ENCODE data around the gene ANAPC4.

The ANAPC4 gene

DNA sequence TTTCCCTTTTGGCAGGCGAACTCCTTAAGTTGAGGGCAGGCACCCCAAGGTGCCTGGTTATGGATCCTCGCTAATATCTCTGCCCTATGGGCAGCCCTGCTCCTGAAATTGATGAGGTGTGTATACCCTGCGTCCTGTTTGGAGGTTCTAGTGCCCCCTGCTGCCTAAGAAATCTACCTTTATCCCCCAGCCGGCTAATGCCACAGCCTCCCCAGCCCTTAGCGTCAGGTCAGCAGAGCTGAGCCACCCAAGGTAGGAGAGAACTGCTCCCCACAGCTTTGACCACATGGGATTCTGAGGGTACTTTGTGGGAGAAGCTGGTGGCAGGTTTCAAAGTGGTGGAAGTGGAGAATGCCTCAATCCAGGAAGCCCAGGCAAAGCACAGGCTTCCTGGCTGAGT, 50.8 kb downstream of the ANAPC4 start:
- WGBS, result 91% methylated on average over 5 of the region's 5 CpGs
- DNase-seq, result no peak
- H3K36me3 ChIP-seq (ENCODE audit: control insufficient read depth in 1 of 2, insufficient read depth in 2 of 2, low read depth in 1 of 2, low read length in 2 of 2), result no peaks in the 10 kb centered on the region
- H3K4me1 ChIP-seq (ENCODE audit: control insufficient read depth, insufficient read depth, low read depth, low read length), result no peaks in the 10 kb centered on the region
- no peak overlapping the region for H3K4me3 ChIP-seq (ENCODE audit: insufficient read depth in 1 of 2, low read depth in 1 of 2, low read length in 2 of 2)
- no peak overlapping the region for H2AK5ac ChIP-seq (ENCODE audit: low read length, severe bottlenecking)
- H2BK15ac ChIP-seq (ENCODE audit: low read depth, poor library complexity, severe bottlenecking), result no peak overlapping the region
- H3K23ac ChIP-seq (ENCODE audit: low read length in 2 of 2), result no peak overlapping the region
- no peak overlapping the region for H2BK120ac ChIP-seq (ENCODE audit: low read depth, low read length)
- no peaks in the 10 kb centered on the region for H3K27me3 ChIP-seq (ENCODE audit: control insufficient read depth in 1 of 2, insufficient read depth in 1 of 2, low read length in 2 of 2)
- H3K4me2 ChIP-seq (ENCODE audit: low read length, poor library complexity, severe bottlenecking), result no peak overlapping the region
- H2BK5ac ChIP-seq (ENCODE audit: low read depth, low read length, poor library complexity, severe bottlenecking), result no peak overlapping the region
- H2BK12ac ChIP-seq (ENCODE audit: low read length in 2 of 2), result no peak overlapping the region
- no peak overlapping the region for H3K27ac ChIP-seq (ENCODE audit: low read length, poor library complexity, severe bottlenecking)
- H3K4ac ChIP-seq (ENCODE audit: low read depth in 1 of 2, low read length in 2 of 2), result no peak overlapping the region
- no peak overlapping the region for H4K8ac ChIP-seq (ENCODE audit: low read length)
- no peaks in the 10 kb centered on the region for H3K79me1 ChIP-seq (replicated peaks; ENCODE audit: low read length, poor library complexity, severe bottlenecking)
- no peak overlapping the region for H3K9ac ChIP-seq (ENCODE audit: low read length)
- H3K9me3 ChIP-seq (ENCODE audit: control insufficient read depth, low read length), result peaks cover 3% of the 10 kb centered on the region
- H4K91ac ChIP-seq (ENCODE audit: low read length), result no peak overlapping the region
- no peak overlapping the region for H2AFZ ChIP-seq (ENCODE audit: low read depth, low read length)
- no peak overlapping the region for H3K18ac ChIP-seq (ENCODE audit: low read depth in 1 of 2, low read length in 2 of 2)
- no peak overlapping the region for H3K14ac ChIP-seq (ENCODE audit: low read length in 2 of 2)

DNA sequence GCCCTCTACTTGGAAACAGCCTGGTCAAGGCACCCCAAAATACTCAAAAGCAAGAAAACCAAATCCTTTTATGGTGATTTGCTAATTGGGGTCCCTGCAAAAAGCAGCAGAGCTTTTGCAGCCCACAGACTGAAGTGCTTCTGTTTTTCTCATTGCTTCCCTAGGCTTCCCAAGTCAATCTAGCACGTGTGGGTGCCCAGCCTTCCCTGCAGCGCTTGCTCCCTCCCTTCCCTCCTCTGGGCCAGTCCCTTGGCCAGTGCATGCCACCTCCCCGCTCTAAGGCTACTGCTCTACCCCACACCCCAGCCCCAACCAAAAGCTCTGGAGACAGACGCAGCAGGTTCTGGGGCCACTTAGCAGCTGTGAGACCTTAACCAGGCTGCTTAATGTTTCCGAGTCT, 53.6 kb downstream of the ANAPC4 start:
- H3K36me3 ChIP-seq (ENCODE audit: control insufficient read depth in 1 of 2, insufficient read depth in 2 of 2, low read depth in 1 of 2, low read length in 2 of 2), result no peaks in the 10 kb centered on the region
- H3K79me1 ChIP-seq (replicated peaks; ENCODE audit: low read length, poor library complexity, severe bottlenecking), result no peaks in the 10 kb centered on the region
- no peak overlapping the region for H3K4me3 ChIP-seq (ENCODE audit: insufficient read depth in 1 of 2, low read depth in 1 of 2, low read length in 2 of 2)
- peaks cover 7% of the 10 kb centered on the region for H3K4me1 ChIP-seq (ENCODE audit: control insufficient read depth, insufficient read depth, low read depth, low read length)
- H3K4ac ChIP-seq (ENCODE audit: low read depth in 1 of 2, low read length in 2 of 2), result no peak overlapping the region
- H2AK5ac ChIP-seq (ENCODE audit: low read length, severe bottlenecking), result no peak overlapping the region
- DNase-seq, result no peak
- no peak overlapping the region for H2BK15ac ChIP-seq (ENCODE audit: low read depth, poor library complexity, severe bottlenecking)
- no peak overlapping the region for H2BK120ac ChIP-seq (ENCODE audit: low read depth, low read length)
- H3K9me3 ChIP-seq (ENCODE audit: control insufficient read depth, low read length), result peaks cover 3% of the 10 kb centered on the region
- H3K9ac ChIP-seq (ENCODE audit: low read length), result no peak overlapping the region
- H2BK12ac ChIP-seq (ENCODE audit: low read length in 2 of 2), result no peak overlapping the region
- no peaks in the 10 kb centered on the region for H3K27me3 ChIP-seq (ENCODE audit: control insufficient read depth in 1 of 2, insufficient read depth in 1 of 2, low read length in 2 of 2)
- H2AFZ ChIP-seq (ENCODE audit: low read depth, low read length), result no peak overlapping the region
- H3K27ac ChIP-seq (ENCODE audit: low read length, poor library complexity, severe bottlenecking), result no peak overlapping the region
- no peak overlapping the region for H3K18ac ChIP-seq (ENCODE audit: low read depth in 1 of 2, low read length in 2 of 2)
- no peak overlapping the region for H3K23ac ChIP-seq (ENCODE audit: low read length in 2 of 2)
- no peak overlapping the region for H4K91ac ChIP-seq (ENCODE audit: low read length)
- H4K8ac ChIP-seq (ENCODE audit: low read length), result no peak overlapping the region
- H3K4me2 ChIP-seq (ENCODE audit: low read length, poor library complexity, severe bottlenecking), result no peak overlapping the region
- H3K14ac ChIP-seq (ENCODE audit: low read length in 2 of 2), result no peak overlapping the region
- no peak overlapping the region for H2BK5ac ChIP-seq (ENCODE audit: low read depth, low read length, poor library complexity, severe bottlenecking)
- WGBS, result 90% methylated on average over 5 of the region's 5 CpGs

DNA sequence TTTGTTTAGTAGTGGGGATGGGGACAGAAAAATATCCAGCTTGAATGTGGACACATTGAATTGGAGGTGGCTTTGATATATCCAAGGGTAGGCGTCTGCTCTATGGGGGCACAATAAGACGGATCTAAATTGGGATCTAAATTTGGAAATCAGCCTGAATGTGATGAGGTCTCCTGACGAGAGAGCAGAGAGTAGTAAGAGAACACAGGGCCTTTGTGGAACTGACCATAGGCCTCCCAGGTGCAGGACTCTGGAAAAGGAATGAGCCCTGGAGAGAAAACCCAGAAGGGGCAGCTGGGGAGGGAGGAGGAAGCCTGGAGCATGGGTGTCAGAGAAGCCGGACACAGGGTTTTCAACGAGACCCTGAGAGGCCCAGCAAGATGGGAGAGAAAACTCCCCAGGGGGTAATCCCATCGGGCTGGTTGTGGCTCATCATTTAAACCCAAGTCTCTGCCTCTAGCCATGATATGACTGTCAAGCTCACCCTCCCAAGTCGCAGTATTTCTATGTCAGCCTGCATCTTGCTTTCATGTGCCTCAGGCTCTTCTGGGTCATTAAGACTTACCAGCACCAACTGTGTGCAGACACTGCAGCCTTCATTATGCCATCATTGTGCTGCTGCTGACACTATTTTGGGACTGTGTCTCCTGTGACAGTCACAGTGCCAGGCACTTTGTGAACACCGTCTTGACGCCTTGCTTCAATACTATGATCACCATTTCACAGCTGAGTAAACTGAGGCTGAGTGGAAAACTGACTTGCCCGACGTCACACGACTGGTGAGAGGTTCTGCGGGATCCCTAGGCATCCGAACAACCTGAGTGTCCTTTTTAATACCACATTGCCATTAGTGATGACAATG, 57.1 kb downstream of the ANAPC4 start:
- no peak overlapping the region for H3K4me2 ChIP-seq (ENCODE audit: low read length, poor library complexity, severe bottlenecking)
- H3K4me3 ChIP-seq (ENCODE audit: insufficient read depth in 1 of 2, low read depth in 1 of 2, low read length in 2 of 2), result no peak overlapping the region
- H3K36me3 ChIP-seq (ENCODE audit: control insufficient read depth in 1 of 2, insufficient read depth in 2 of 2, low read depth in 1 of 2, low read length in 2 of 2), result no peaks in the 10 kb centered on the region
- no peaks in the 10 kb centered on the region for H3K27me3 ChIP-seq (ENCODE audit: control insufficient read depth in 1 of 2, insufficient read depth in 1 of 2, low read length in 2 of 2)
- no peak overlapping the region for H2BK15ac ChIP-seq (ENCODE audit: low read depth, poor library complexity, severe bottlenecking)
- H3K79me1 ChIP-seq (replicated peaks; ENCODE audit: low read length, poor library complexity, severe bottlenecking), result no peaks in the 10 kb centered on the region
- H2BK120ac ChIP-seq (ENCODE audit: low read depth, low read length), result no peak overlapping the region
- no peak overlapping the region for H3K27ac ChIP-seq (ENCODE audit: low read length, poor library complexity, severe bottlenecking)
- no peak overlapping the region for H3K23ac ChIP-seq (ENCODE audit: low read length in 2 of 2)
- H2AK5ac ChIP-seq (ENCODE audit: low read length, severe bottlenecking), result peak overlapping the region; percentile 38
- H2BK5ac ChIP-seq (ENCODE audit: low read depth, low read length, poor library complexity, severe bottlenecking), result no peak overlapping the region
- WGBS, result 91% methylated on average over 14 of the region's 14 CpGs
- H2AFZ ChIP-seq (ENCODE audit: low read depth, low read length), result no peak overlapping the region
- H2BK12ac ChIP-seq (ENCODE audit: low read length in 2 of 2), result no peak overlapping the region
- no peak overlapping the region for H3K14ac ChIP-seq (ENCODE audit: low read length in 2 of 2)
- H3K9me3 ChIP-seq (ENCODE audit: control insufficient read depth, low read length), result peaks cover 3% of the 10 kb centered on the region
- H3K9ac ChIP-seq (ENCODE audit: low read length), result no peak overlapping the region
- H4K8ac ChIP-seq (ENCODE audit: low read length), result no peak overlapping the region
- no peak overlapping the region for H3K18ac ChIP-seq (ENCODE audit: low read depth in 1 of 2, low read length in 2 of 2)
- H4K91ac ChIP-seq (ENCODE audit: low read length), result no peak overlapping the region
- peaks cover 9% of the 10 kb centered on the region for H3K4me1 ChIP-seq (ENCODE audit: control insufficient read depth, insufficient read depth, low read depth, low read length)
- DNase-seq, result no peak
- H3K4ac ChIP-seq (ENCODE audit: low read depth in 1 of 2, low read length in 2 of 2), result no peak overlapping the region

DNA sequence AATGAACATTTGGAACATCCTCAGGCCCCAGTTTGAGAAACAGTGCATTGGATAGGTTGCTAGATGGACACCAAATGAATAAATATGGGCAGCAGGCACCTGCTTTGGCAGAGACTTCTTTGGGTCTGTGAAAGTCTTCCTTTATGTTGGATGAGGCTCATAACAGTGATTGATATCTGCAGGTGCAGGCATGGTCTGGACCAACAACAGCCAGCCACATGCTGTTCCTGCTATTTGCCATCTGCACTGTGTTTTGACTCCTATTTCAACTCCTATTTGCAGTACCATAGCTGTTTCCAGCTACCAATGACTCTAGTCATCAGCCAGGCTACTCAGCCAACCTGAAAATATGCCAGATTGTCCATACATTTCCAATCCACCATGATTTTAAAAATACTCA, 60.9 kb downstream of the ANAPC4 start:
- H3K14ac ChIP-seq (ENCODE audit: low read length in 2 of 2), result no peak overlapping the region
- H2AK5ac ChIP-seq (ENCODE audit: low read length, severe bottlenecking), result no peak overlapping the region
- no peak overlapping the region for H2BK5ac ChIP-seq (ENCODE audit: low read depth, low read length, poor library complexity, severe bottlenecking)
- H3K27me3 ChIP-seq (ENCODE audit: control insufficient read depth in 1 of 2, insufficient read depth in 1 of 2, low read length in 2 of 2), result no peaks in the 10 kb centered on the region
- no peak overlapping the region for H2BK15ac ChIP-seq (ENCODE audit: low read depth, poor library complexity, severe bottlenecking)
- peaks cover 12% of the 10 kb centered on the region for H3K4me1 ChIP-seq (ENCODE audit: control insufficient read depth, insufficient read depth, low read depth, low read length)
- H3K9me3 ChIP-seq (ENCODE audit: control insufficient read depth, low read length), result no peaks in the 10 kb centered on the region
- H3K36me3 ChIP-seq (ENCODE audit: control insufficient read depth in 1 of 2, insufficient read depth in 2 of 2, low read depth in 1 of 2, low read length in 2 of 2), result no peaks in the 10 kb centered on the region
- H3K79me1 ChIP-seq (replicated peaks; ENCODE audit: low read length, poor library complexity, severe bottlenecking), result no peaks in the 10 kb centered on the region
- H4K8ac ChIP-seq (ENCODE audit: low read length), result no peak overlapping the region
- no peak for DNase-seq
- H3K18ac ChIP-seq (ENCODE audit: low read depth in 1 of 2, low read length in 2 of 2), result no peak overlapping the region
- no peak overlapping the region for H3K27ac ChIP-seq (ENCODE audit: low read length, poor library complexity, severe bottlenecking)
- no peak overlapping the region for H4K91ac ChIP-seq (ENCODE audit: low read length)
- H3K4ac ChIP-seq (ENCODE audit: low read depth in 1 of 2, low read length in 2 of 2), result no peak overlapping the region
- H2AFZ ChIP-seq (ENCODE audit: low read depth, low read length), result no peak overlapping the region
- no peak overlapping the region for H3K4me2 ChIP-seq (ENCODE audit: low read length, poor library complexity, severe bottlenecking)
- no peak overlapping the region for H2BK12ac ChIP-seq (ENCODE audit: low read length in 2 of 2)
- H3K4me3 ChIP-seq (ENCODE audit: insufficient read depth in 1 of 2, low read depth in 1 of 2, low read length in 2 of 2), result no peak overlapping the region
- H3K23ac ChIP-seq (ENCODE audit: low read length in 2 of 2), result no peak overlapping the region
- H2BK120ac ChIP-seq (ENCODE audit: low read depth, low read length), result no peak overlapping the region
- no peak overlapping the region for H3K9ac ChIP-seq (ENCODE audit: low read length)

Measured in mesenchymal stem cell (in vitro differentiated cells and primary cell).